ENCODE measurements around the gene HOXC6. TPM values are rescaled to one million over a fixed set of nuclear protein-coding genes. Genes with fewer than 3 reads are reported as not detected.

Gene HOXC6
- total and polyA plus RNA-seq, 2 of the 13 experiments (the other 11 are each of a cell fraction or from before 2014, with no cell fraction given) = not detected

DNA sequence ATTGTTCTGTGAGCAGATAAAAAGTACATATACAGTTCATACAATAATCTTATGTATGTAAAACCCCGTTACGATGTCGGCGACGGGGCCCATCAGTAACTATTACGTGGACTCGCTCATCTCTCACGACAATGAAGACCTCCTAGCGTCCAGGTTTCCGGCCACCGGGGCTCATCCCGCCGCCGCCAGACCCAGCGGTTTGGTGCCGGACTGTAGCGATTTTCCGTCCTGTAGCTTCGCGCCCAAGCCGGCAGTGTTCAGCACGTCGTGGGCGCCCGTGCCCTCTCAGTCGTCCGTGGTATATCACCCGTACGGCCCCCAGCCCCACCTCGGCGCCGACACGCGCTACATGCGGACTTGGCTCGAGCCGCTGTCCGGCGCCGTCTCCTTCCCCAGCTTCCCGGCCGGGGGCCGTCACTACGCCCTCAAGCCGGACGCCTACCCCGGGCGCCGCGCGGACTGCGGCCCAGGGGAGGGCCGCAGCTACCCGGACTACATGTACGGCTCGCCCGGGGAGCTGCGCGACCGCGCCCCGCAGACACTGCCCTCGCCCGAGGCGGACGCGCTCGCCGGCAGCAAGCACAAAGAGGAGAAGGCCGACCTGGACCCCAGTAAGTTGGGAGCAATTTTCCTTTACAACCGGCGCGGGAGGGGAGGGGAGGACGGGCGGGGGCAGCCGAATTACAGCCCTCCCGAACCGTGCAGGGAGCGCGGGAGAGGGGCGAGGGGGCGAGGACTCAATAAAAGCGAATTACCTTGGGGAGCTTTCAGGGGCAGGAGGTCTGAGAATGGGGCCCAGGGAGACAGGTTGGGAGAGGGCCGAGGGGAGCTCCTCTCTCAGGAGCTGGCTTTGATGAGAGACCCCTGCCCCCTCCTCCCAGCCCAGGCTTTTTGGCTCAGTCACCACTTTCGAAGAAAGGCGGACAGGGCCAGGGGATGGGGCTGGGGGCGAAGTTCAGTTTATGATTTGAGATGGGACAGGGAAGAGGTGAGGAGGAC lies 27.8 kb upstream of the HOXC6 start, which contains the start of gene HOXC9 (continued):
- TF ChIP-seq FLYWCH1 (CRISPR knock-in tag; IDR thresholded peaks at IDR 0.05) (no peak), ZBTB38 (CRISPR knock-in tag; IDR thresholded peaks at IDR 0.05) (peak; percentile 65; the same call in 1 of the 2 replicates), ATAD3A (CRISPR knock-in tag; IDR thresholded peaks at IDR 0.05) (no peak), SKI (IDR thresholded peaks at IDR 0.05; ENCODE audit: partially characterized antibody) (no peak), CBX2 (IDR thresholded peaks at IDR 0.05; ENCODE audit: low read depth, low read length) (0 out of 2 replicates have a peak, but pooled peaks have one; percentile 52), CBX2 (CRISPR knock-in tag; IDR thresholded peaks at IDR 0.05; ENCODE audit: low read depth) (peak; percentile 93), CEBPB (IDR thresholded peaks at IDR 0.05; ENCODE audit: borderline replicate concordance, low read depth, low read length) (no peak), ZNF234 (CRISPR knock-in tag; conservative IDR thresholded peaks at IDR 0.05) (no peak), PLRG1 (conservative IDR thresholded peaks at IDR 0.05) (no peak), HES4 (CRISPR knock-in tag; IDR thresholded peaks at IDR 0.05; ENCODE audit: borderline replicate concordance) (0 out of 2 replicates have a peak, but pooled peaks have one; percentile 61), NFRKB (IDR thresholded peaks at IDR 0.05) (no peak)
- TF ChIP-seq, protein P1, sequence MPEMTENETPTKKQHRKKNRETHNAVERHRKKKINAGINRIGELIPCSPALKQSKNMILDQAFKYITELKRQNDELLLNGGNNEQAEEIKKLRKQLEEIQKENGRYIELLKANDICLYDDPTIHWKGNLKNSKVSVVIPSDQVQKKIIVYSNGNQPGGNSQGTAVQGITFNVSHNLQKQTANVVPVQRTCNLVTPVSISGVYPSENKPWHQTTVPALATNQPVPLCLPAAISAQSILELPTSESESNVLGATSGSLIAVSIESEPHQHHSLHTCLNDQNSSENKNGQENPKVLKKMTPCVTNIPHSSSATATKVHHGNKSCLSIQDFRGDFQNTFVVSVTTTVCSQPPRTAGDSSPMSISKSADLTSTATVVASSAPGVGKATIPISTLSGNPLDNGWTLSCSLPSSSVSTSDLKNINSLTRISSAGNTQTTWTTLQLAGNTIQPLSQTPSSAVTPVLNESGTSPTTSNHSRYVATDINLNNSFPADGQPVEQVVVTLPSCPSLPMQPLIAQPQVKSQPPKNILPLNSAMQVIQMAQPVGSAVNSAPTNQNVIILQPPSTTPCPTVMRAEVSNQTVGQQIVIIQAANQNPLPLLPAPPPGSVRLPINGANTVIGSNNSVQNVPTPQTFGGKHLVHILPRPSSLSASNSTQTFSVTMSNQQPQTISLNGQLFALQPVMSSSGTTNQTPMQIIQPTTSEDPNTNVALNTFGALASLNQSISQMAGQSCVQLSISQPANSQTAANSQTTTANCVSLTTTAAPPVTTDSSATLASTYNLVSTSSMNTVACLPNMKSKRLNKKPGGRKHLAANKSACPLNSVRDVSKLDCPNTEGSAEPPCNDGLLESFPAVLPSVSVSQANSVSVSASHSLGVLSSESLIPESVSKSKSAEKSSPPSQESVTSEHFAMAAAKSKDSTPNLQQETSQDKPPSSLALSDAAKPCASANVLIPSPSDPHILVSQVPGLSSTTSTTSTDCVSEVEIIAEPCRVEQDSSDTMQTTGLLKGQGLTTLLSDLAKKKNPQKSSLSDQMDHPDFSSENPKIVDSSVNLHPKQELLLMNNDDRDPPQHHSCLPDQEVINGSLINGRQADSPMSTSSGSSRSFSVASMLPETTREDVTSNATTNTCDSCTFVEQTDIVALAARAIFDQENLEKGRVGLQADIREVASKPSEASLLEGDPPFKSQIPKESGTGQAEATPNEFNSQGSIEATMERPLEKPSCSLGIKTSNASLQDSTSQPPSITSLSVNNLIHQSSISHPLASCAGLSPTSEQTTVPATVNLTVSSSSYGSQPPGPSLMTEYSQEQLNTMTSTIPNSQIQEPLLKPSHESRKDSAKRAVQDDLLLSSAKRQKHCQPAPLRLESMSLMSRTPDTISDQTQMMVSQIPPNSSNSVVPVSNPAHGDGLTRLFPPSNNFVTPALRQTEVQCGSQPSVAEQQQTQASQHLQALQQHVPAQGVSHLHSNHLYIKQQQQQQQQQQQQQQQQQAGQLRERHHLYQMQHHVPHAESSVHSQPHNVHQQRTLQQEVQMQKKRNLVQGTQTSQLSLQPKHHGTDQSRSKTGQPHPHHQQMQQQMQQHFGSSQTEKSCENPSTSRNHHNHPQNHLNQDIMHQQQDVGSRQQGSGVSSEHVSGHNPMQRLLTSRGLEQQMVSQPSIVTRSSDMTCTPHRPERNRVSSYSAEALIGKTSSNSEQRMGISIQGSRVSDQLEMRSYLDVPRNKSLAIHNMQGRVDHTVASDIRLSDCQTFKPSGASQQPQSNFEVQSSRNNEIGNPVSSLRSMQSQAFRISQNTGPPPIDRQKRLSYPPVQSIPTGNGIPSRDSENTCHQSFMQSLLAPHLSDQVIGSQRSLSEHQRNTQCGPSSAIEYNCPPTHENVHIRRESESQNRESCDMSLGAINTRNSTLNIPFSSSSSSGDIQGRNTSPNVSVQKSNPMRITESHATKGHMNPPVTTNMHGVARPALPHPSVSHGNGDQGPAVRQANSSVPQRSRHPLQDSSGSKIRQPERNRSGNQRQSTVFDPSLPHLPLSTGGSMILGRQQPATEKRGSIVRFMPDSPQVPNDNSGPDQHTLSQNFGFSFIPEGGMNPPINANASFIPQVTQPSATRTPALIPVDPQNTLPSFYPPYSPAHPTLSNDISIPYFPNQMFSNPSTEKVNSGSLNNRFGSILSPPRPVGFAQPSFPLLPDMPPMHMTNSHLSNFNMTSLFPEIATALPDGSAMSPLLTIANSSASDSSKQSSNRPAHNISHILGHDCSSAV (CRISPR knock-in tag; IDR thresholded peaks at IDR 0.05; ENCODE audit: borderline replicate concordance) = no peak
- TF ChIP-seq, protein P2, sequence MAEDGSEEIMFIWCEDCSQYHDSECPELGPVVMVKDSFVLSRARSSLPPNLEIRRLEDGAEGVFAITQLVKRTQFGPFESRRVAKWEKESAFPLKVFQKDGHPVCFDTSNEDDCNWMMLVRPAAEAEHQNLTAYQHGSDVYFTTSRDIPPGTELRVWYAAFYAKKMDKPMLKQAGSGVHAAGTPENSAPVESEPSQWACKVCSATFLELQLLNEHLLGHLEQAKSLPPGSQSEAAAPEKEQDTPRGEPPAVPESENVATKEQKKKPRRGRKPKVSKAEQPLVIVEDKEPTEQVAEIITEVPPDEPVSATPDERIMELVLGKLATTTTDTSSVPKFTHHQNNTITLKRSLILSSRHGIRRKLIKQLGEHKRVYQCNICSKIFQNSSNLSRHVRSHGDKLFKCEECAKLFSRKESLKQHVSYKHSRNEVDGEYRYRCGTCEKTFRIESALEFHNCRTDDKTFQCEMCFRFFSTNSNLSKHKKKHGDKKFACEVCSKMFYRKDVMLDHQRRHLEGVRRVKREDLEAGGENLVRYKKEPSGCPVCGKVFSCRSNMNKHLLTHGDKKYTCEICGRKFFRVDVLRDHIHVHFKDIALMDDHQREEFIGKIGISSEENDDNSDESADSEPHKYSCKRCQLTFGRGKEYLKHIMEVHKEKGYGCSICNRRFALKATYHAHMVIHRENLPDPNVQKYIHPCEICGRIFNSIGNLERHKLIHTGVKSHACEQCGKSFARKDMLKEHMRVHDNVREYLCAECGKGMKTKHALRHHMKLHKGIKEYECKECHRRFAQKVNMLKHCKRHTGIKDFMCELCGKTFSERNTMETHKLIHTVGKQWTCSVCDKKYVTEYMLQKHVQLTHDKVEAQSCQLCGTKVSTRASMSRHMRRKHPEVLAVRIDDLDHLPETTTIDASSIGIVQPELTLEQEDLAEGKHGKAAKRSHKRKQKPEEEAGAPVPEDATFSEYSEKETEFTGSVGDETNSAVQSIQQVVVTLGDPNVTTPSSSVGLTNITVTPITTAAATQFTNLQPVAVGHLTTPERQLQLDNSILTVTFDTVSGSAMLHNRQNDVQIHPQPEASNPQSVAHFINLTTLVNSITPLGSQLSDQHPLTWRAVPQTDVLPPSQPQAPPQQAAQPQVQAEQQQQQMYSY (CRISPR knock-in tag; IDR thresholded peaks at IDR 0.05) = no peak
- TF ChIP-seq, protein P3, sequence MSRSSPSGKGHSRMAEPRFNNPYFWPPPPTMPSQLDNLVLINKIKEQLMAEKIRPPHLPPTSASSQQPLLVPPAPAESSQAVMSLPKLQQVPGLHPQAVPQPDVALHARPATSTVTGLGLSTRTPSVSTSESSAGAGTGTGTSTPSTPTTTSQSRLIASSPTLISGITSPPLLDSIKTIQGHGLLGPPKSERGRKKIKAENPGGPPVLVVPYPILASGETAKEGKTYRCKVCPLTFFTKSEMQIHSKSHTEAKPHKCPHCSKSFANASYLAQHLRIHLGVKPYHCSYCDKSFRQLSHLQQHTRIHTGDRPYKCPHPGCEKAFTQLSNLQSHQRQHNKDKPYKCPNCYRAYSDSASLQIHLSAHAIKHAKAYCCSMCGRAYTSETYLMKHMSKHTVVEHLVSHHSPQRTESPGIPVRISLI (CRISPR knock-in tag; IDR thresholded peaks at IDR 0.05; ENCODE audit: borderline replicate concordance) = no peak

Data from HepG2 (cell line).